MM.1S (cell line): ENCODE measurements around the gene AGBL4.

Experiments used
- EZH2 ChIP-seq: fragments of 300-600 bp; sonication (generic); optimal IDR thresholded peaks from 2 replicates; pipeline ENCODE3; 2017; ENCODE audit warnings: low read depth, mild to moderate bottlenecking, antibody characterized with exemption, low read length, mixed read lengths
- EZH2phosphoT487 ChIP-seq: fragments of 300-600 bp; sonication (generic); IDR thresholded peaks from 2 replicates; pipeline ENCODE4 v1.6.1; 2018; ENCODE audit warnings: antibody characterized with exemption, low read length
- TF ChIP-seq, protein P1 (sequence below): fragments of 300-600 bp; sonication (generic); IDR thresholded peaks from 2 replicates; pipeline ENCODE4 v1.5.1; 2016; ENCODE audit warnings: antibody characterized with exemption, low read length, mixed read lengths

GRCh38 chr1:48775831-48776392 lies 1247.8 kb downstream of the AGBL4 start:
- TF ChIP-seq, protein P1, sequence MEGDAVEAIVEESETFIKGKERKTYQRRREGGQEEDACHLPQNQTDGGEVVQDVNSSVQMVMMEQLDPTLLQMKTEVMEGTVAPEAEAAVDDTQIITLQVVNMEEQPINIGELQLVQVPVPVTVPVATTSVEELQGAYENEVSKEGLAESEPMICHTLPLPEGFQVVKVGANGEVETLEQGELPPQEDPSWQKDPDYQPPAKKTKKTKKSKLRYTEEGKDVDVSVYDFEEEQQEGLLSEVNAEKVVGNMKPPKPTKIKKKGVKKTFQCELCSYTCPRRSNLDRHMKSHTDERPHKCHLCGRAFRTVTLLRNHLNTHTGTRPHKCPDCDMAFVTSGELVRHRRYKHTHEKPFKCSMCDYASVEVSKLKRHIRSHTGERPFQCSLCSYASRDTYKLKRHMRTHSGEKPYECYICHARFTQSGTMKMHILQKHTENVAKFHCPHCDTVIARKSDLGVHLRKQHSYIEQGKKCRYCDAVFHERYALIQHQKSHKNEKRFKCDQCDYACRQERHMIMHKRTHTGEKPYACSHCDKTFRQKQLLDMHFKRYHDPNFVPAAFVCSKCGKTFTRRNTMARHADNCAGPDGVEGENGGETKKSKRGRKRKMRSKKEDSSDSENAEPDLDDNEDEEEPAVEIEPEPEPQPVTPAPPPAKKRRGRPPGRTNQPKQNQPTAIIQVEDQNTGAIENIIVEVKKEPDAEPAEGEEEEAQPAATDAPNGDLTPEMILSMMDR: no peak
- no peak for TF ChIP-seq EZH2
- no peak for TF ChIP-seq EZH2phosphoT487
